ENCODE data around the gene INHBE.

GRCh38 chr12:57464569-57464968, 9.5 kb downstream of the INHBE start:
- TF ChIP-seq CTCF (IDR thresholded peaks at IDR 0.05) (no peak), ZFX (IDR thresholded peaks at IDR 0.05; ENCODE audit: borderline replicate concordance) (no peak)

Data from 22Rv1 (cell line).